Nephron progenitor cell (in vitro differentiated cells): ENCODE measurements around the gene PPM1K.

Experiments
- DNase-seq: peaks from one replicate; pipeline ENCODE4 v3.0.0; 2021
- H3K27ac Mint-ChIP-seq: 2 replicates; pipeline ENCODE4 v1.8.0; 2021; ENCODE audit warnings: mild to moderate bottlenecking, moderate library complexity, mixed read lengths
- H3K27me3 Mint-ChIP-seq: 2 replicates; pipeline ENCODE4 v1.8.0; 2021; ENCODE audit warnings: mild to moderate bottlenecking, low read depth, mixed read lengths; ENCODE audit not compliant: poor library complexity
- H3K36me3 Mint-ChIP-seq: 2 replicates; pipeline ENCODE4 v1.8.0; 2021; ENCODE audit warnings: low read depth, mixed read lengths
- H3K4me1 Mint-ChIP-seq: 2 replicates; pipeline ENCODE4 v1.8.0; 2021; ENCODE audit warnings: mixed read lengths
- H3K4me3 Mint-ChIP-seq: 2 replicates; pipeline ENCODE4 v1.8.0; 2021; ENCODE audit warnings: mild to moderate bottlenecking, moderate library complexity, mixed read lengths
- H3K9me3 Mint-ChIP-seq: 2 replicates; pipeline ENCODE4 v1.8.0; 2021; ENCODE audit warnings: mild to moderate bottlenecking, moderate library complexity, mixed read lengths
- TF ChIP-seq, protein P1 (sequence below): fragments of 200-600 bp; sonication (generic); IDR thresholded peaks from 2 replicates; pipeline ENCODE4 v1.5.0; 2021; ENCODE audit warnings: antibody characterized with exemption

The PPM1K gene

GRCh38 chr4:88223516-88223915 is 60.8 kb downstream of the PPM1K start:
- TF ChIP-seq, protein P1, sequence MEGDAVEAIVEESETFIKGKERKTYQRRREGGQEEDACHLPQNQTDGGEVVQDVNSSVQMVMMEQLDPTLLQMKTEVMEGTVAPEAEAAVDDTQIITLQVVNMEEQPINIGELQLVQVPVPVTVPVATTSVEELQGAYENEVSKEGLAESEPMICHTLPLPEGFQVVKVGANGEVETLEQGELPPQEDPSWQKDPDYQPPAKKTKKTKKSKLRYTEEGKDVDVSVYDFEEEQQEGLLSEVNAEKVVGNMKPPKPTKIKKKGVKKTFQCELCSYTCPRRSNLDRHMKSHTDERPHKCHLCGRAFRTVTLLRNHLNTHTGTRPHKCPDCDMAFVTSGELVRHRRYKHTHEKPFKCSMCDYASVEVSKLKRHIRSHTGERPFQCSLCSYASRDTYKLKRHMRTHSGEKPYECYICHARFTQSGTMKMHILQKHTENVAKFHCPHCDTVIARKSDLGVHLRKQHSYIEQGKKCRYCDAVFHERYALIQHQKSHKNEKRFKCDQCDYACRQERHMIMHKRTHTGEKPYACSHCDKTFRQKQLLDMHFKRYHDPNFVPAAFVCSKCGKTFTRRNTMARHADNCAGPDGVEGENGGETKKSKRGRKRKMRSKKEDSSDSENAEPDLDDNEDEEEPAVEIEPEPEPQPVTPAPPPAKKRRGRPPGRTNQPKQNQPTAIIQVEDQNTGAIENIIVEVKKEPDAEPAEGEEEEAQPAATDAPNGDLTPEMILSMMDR = no peak
- Mint-ChIP-seq H3K36me3 (no peaks in the 10 kb centered on the region), H3K4me1 (no peaks in the 10 kb centered on the region), H3K9me3 (peaks cover 8% of the 10 kb centered on the region), H3K27me3 (peaks cover 7% of the 10 kb centered on the region), H3K4me3 (no peak overlapping the region), H3K27ac (no peak overlapping the region)
- no peak for DNase-seq

- TF ChIP-seq, protein P1 = peak; percentile 70
- Mint-ChIP-seq H3K27me3 (peaks cover 10% of the 10 kb centered on the region), H3K4me3 (no peak overlapping the region), H3K27ac (no peak overlapping the region), H3K36me3 (no peaks in the 10 kb centered on the region), H3K9me3 (peaks cover 8% of the 10 kb centered on the region), H3K4me1 (no peaks in the 10 kb centered on the region)
- no peak for DNase-seq
Observed at GRCh38 chr4:88219099-88219498, 65.3 kb downstream of the PPM1K start.

DNA sequence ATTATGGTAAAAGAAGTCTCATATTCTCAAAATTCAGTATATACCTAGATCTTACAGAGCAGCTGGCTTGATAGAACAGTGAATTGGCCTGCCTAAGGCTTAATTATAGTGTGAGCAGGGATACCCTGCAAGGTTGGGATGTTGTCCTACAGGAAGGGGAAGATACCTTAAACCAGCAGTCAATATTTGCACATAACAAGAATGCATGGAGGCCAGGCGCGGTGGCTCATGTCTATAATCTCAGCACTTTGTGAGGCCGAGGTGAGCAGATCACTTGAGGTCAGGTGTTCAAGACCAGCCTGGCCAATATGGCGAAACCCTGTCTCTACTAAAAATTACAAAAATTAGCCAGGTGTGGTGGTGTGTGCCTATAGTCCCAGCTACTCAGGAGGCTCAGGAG is 67.2 kb downstream of the PPM1K start:
- no peaks in the 10 kb centered on the region for H3K4me1 Mint-ChIP-seq
- TF ChIP-seq, protein P1 = no peak
- no peak overlapping the region for H3K4me3 Mint-ChIP-seq
- no peak for DNase-seq
- no peaks in the 10 kb centered on the region for H3K36me3 Mint-ChIP-seq
- no peak overlapping the region for H3K27ac Mint-ChIP-seq
- H3K9me3 Mint-ChIP-seq = peaks cover 4% of the 10 kb centered on the region
- peaks cover 9% of the 10 kb centered on the region for H3K27me3 Mint-ChIP-seq

DNA sequence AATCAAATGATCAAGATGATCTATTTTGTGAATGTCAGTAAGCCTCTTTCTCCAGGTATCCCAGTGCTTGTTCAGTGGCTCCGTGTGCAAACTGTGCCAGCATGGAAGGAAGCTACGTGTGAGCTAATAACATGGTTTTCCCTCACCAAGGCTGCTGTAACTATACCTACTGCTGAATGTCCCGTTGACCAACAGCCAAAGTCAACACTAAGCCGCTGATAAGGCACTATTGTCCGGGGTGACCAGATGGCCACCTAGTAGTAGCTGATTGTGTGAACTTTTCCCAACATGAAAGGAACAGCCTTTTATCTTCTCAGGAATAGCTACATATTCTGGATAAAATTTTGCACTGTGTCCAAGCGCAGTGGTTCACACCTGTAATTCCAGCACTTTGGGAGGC is 68.0 kb downstream of the PPM1K start:
- no peak for DNase-seq
- H3K4me1 Mint-ChIP-seq = no peaks in the 10 kb centered on the region
- TF ChIP-seq, protein P1 = no peak
- peaks cover 9% of the 10 kb centered on the region for H3K27me3 Mint-ChIP-seq
- H3K27ac Mint-ChIP-seq = no peak overlapping the region
- no peak overlapping the region for H3K4me3 Mint-ChIP-seq
- no peaks in the 10 kb centered on the region for H3K36me3 Mint-ChIP-seq
- peaks cover 2% of the 10 kb centered on the region for H3K9me3 Mint-ChIP-seq

- Mint-ChIP-seq H3K4me1 (no peaks in the 10 kb centered on the region), H3K27ac (no peak overlapping the region), H3K27me3 (peaks cover 5% of the 10 kb centered on the region), H3K36me3 (no peaks in the 10 kb centered on the region), H3K9me3 (no peaks in the 10 kb centered on the region), H3K4me3 (no peak overlapping the region)
- DNase-seq = no peak
- TF ChIP-seq, protein P1 = no peak
Observed at GRCh38 chr4:88215351-88215750, 69.0 kb downstream of the PPM1K start.

DNA sequence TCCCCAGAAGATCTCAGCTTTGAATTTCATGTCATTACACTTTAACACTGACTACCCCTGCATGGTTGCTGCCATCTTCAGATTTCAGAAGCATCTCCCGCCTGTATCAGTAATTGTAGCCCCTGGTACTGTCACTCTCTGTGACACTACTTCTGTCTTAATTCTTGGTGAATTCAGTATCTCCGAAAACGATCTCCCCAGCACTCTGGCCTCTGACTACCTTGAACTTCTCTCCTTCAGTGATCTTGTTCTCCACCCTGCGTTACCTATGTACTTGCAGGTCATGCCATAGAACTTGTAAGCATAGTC is 72.2 kb downstream of the PPM1K start:
- no peaks in the 10 kb centered on the region for H3K36me3 Mint-ChIP-seq
- no peak overlapping the region for H3K4me3 Mint-ChIP-seq
- TF ChIP-seq, protein P1 = no peak
- no peak overlapping the region for H3K27ac Mint-ChIP-seq
- H3K9me3 Mint-ChIP-seq = no peaks in the 10 kb centered on the region
- peaks cover 5% of the 10 kb centered on the region for H3K27me3 Mint-ChIP-seq
- no peaks in the 10 kb centered on the region for H3K4me1 Mint-ChIP-seq
- DNase-seq = no peak
